ENCODE results near the gene SCYGR2.

DNA sequence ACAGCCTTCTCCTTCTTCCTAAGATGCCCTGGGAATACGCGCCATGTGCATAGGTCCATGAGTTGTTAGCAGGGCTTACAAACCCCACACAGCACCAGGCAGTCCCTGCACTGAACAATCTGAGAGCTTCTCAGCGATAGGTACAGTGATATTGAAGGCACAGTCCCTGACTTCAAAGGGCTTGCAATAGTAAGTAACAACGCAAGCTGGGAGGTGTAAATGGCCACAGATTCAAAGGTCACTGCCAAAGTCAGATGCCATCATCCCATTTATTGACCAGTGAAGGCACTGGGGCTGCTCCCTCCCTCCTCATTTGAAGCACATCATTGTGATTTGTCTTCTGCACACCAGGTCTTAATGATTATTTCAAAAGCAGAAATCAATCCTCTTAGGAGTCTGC lies 16.5 kb downstream of the SCYGR2 start:
- no peak for TF ChIP-seq EZH2 (IDR thresholded peaks at IDR 0.05)
- TF ChIP-seq, protein P1, sequence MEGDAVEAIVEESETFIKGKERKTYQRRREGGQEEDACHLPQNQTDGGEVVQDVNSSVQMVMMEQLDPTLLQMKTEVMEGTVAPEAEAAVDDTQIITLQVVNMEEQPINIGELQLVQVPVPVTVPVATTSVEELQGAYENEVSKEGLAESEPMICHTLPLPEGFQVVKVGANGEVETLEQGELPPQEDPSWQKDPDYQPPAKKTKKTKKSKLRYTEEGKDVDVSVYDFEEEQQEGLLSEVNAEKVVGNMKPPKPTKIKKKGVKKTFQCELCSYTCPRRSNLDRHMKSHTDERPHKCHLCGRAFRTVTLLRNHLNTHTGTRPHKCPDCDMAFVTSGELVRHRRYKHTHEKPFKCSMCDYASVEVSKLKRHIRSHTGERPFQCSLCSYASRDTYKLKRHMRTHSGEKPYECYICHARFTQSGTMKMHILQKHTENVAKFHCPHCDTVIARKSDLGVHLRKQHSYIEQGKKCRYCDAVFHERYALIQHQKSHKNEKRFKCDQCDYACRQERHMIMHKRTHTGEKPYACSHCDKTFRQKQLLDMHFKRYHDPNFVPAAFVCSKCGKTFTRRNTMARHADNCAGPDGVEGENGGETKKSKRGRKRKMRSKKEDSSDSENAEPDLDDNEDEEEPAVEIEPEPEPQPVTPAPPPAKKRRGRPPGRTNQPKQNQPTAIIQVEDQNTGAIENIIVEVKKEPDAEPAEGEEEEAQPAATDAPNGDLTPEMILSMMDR (IDR thresholded peaks at IDR 0.05): no peak
- no peak for TF ChIP-seq EZH2phosphoT487 (IDR thresholded peaks at IDR 0.05)
